Neural cell (in vitro differentiated cells): Measurements from ENCODE around the gene MYL12A.

ENCODE experiments used
- CTCF ChIP-seq: fragments of 450-650 bp; IDR thresholded peaks from 2 replicates; pipeline ENCODE4 v1.5.1; 2014; ENCODE audit warnings: antibody characterized with exemption, mild to moderate bottlenecking, moderate library complexity; ENCODE audit not compliant: poor library complexity, severe bottlenecking
- EP300 ChIP-seq: fragments of 450-650 bp; conservative IDR thresholded peaks from 2 replicates; pipeline ENCODE4 v1.6.1; 2014; ENCODE audit warnings: antibody characterized with exemption, mild to moderate bottlenecking, moderate library complexity; ENCODE audit not compliant: poor library complexity, severe bottlenecking
- POLR2AphosphoS5 ChIP-seq: IDR thresholded peaks from 2 replicates; pipeline ENCODE4 v1.6.1; 2012
- REST ChIP-seq: IDR thresholded peaks from 2 replicates; pipeline ENCODE4 v1.6.1; 2012; ENCODE audit warnings: borderline replicate concordance
- TAF1 ChIP-seq: IDR thresholded peaks from 2 replicates; pipeline ENCODE4 v1.6.1; 2012; ENCODE audit warnings: low read depth

- TF ChIP-seq CTCF (no peak), TAF1 (no peak), EP300 (no peak), REST (no peak), POLR2AphosphoS5 (no peak)
Observed at GRCh38 chr18:3266062-3266608, 18.5 kb downstream of the MYL12A start.
